ENCODE measurements around the gene RNPC3. TPM values are rescaled to one million over a fixed set of nuclear protein-coding genes. Genes with fewer than 3 reads are reported as not detected.

Gene RNPC3
- total RNA-seq, 1 experiment from 2014 or later, result 12.2 TPM

- H2BK15ac ChIP-seq (ENCODE audit: low read depth, low read length), result no peak overlapping the region
- H3K79me1 ChIP-seq (ENCODE audit: insufficient read depth, low read depth, low read length, poor library complexity, severe bottlenecking), result no peaks in the 10 kb centered on the region
- no peak overlapping the region for H4K91ac ChIP-seq (ENCODE audit: insufficient read length, low read depth, low read length)
- H4K20me1 ChIP-seq (ENCODE audit: control insufficient read depth, insufficient read depth, insufficient read length), result no peaks in the 10 kb centered on the region
- H3K18ac ChIP-seq (ENCODE audit: insufficient read length, low read depth, low read length), result no peak overlapping the region
- H2BK20ac ChIP-seq (ENCODE audit: low read depth, low read length, poor library complexity, severe bottlenecking), result no peak overlapping the region
- H3K9ac ChIP-seq (ENCODE audit: extremely low read depth, insufficient read length, low read length), result no peak overlapping the region
- no peak overlapping the region for H3K56ac ChIP-seq (ENCODE audit: insufficient read length, low read depth, low read length)
- no peak overlapping the region for H2AFZ ChIP-seq (ENCODE audit: low read length)
- Mint-ChIP-seq H3K27ac (no peak overlapping the region), H3K27me3 (ENCODE audit: low read depth) (no peaks in the 10 kb centered on the region), H3K36me3 (ENCODE audit: insufficient read depth in 1 of 3, low read depth in 3 of 3) (peaks cover 3 to 8% (median 3%) of the 10 kb centered on the region in 3 experiments; a peak in 4 of 7 replicates), H3K4me3 (no peak overlapping the region), H3K4me1 (peaks cover 9 to 10% of the 10 kb centered on the region in 2 experiments), H3K9me3 (peaks cover 3 to 11% of the 10 kb centered on the region in 2 experiments; a peak in 2 of 5 replicates)
- H3K9me3 ChIP-seq (ENCODE audit: control insufficient read depth, low read depth, low read length), result no peaks in the 10 kb centered on the region
- no peak overlapping the region for H3K14ac ChIP-seq (ENCODE audit: insufficient read depth, low read length)
- H3K27me3 ChIP-seq (ENCODE audit: insufficient read depth, low read length), result no peaks in the 10 kb centered on the region
- no peak overlapping the region for H2BK5ac ChIP-seq (ENCODE audit: insufficient read length, low read length)
- no peak overlapping the region for H4K5ac ChIP-seq (ENCODE audit: insufficient read length, low read depth, low read length)
- no peaks in the 10 kb centered on the region for H3K79me2 ChIP-seq (ENCODE audit: insufficient read depth, low read length)
- no peaks in the 10 kb centered on the region for H3K23me2 ChIP-seq (ENCODE audit: insufficient read length, low read depth, low read length, poor library complexity, severe bottlenecking)
- H3K4ac ChIP-seq (ENCODE audit: low read depth, low read length), result no peak overlapping the region
- no peak overlapping the region for H2AK5ac ChIP-seq (ENCODE audit: insufficient read length, low read length)
- no peak overlapping the region for H3T11ph ChIP-seq (ENCODE audit: low read length)
- DNase-seq, result no peak
- no peak overlapping the region for H2BK120ac ChIP-seq (ENCODE audit: low read depth, low read length, poor library complexity, severe bottlenecking)
- no peaks in the 10 kb centered on the region for H3K4me1 ChIP-seq (ENCODE audit: insufficient read depth, low read length)
- H2BK12ac ChIP-seq (ENCODE audit: insufficient read length, low read depth, low read length), result no peak overlapping the region
- H4K8ac ChIP-seq (replicated peaks; ENCODE audit: insufficient read length, low read depth, low read length), result no peak overlapping the region
- no peak overlapping the region for H3K4me2 ChIP-seq (ENCODE audit: insufficient read depth, insufficient read length, low read length)
- no peak overlapping the region for H3K23ac ChIP-seq (ENCODE audit: insufficient read length, low read depth, low read length)
- TF ChIP-seq CTCF (conservative IDR thresholded peaks at IDR 0.05), result no peak
- H3K27ac ChIP-seq (ENCODE audit: insufficient read length, low read depth, low read length), result no peak overlapping the region
- no CpG with 5 or more reads among the region's 3 CpGs for WGBS (ENCODE audit: extremely low coverage, insufficient read length, low lambda C conversion rate)
Measured at GRCh38 chr1:103523346-103523745, 2.2 kb upstream of the RNPC3 start.

Measured in H9 (cell line).